Right lung (tissue), 5 donors: ENCODE data around the gene ATP9B. TPM values are rescaled to one million over a fixed set of nuclear protein-coding genes. Genes with fewer than 3 reads are reported as not detected.

Experiments used
- DNase-seq, 2 donors: peaks; one replicate each; pipeline ENCODE4 v3.0.0-alpha.2; 2013
- polyA plus RNA-seq, 5 donors: library from polyadenylated mRNA; unstranded; fragments of 120-200 nt; gene quantifications; one replicate each; pipeline versions ENCODE4 v1.2.1 to v1.2.3, GENCODE V29; 2013; ENCODE audit warnings: inconsistent platforms in 1 of 5, low replicate concordance in 1 of 5; ENCODE audit not compliant: insufficient read length in 5 of 5, insufficient read depth in 1 of 5

ATP9B gene
- polyA plus RNA-seq, 5 donors = 26.4 to 36.4 (median 34.5) TPM

GRCh38 chr18:79379931-79380815 lies 311.0 kb downstream of the ATP9B start:
- DNase-seq = no peak

GRCh38 chr18:79380816-79381806 lies 311.9 kb downstream of the ATP9B start:
- DNase-seq = no peak

GRCh38 chr18:79381811-79382311 lies 312.7 kb downstream of the ATP9B start:
- no peak for DNase-seq

GRCh38 chr18:79382681-79383387 lies 313.6 kb downstream of the ATP9B start:
- DNase-seq = no peak

GRCh38 chr18:79383388-79384056 lies 314.3 kb downstream of the ATP9B start:
- DNase-seq = no peak

- DNase-seq = no peak
Observed at GRCh38 chr18:79384151-79384807, 315.1 kb downstream of the ATP9B start.

GRCh38 chr18:79384834-79385233 lies 315.6 kb downstream of the ATP9B start:
- no peak for DNase-seq

GRCh38 chr18:79385326-79385707 lies 316.1 kb downstream of the ATP9B start:
- DNase-seq = no peak

GRCh38 chr18:79385708-79386341 lies 316.6 kb downstream of the ATP9B start:
- no peak for DNase-seq

GRCh38 chr18:79386547-79386946 lies 317.4 kb downstream of the ATP9B start:
- no peak for DNase-seq

GRCh38 chr18:79387214-79387613 lies 318.0 kb downstream of the ATP9B start:
- no peak for DNase-seq

GRCh38 chr18:79387615-79388014 lies 318.4 kb downstream of the ATP9B start:
- no peak for DNase-seq

GRCh38 chr18:79388043-79388442 lies 318.8 kb downstream of the ATP9B start:
- no peak for DNase-seq

- DNase-seq = no peak
Observed at GRCh38 chr18:79389689-79390088, 320.5 kb downstream of the ATP9B start.

- no peak for DNase-seq
Observed at GRCh38 chr18:79392226-79392625, 323.0 kb downstream of the ATP9B start.

- no peak for DNase-seq
Observed at GRCh38 chr18:79393181-79393634, 324.0 kb downstream of the ATP9B start.

- peak; percentile 95 for DNase-seq
Observed at GRCh38 chr18:79393635-79394533, 324.7 kb downstream of the ATP9B start.

GRCh38 chr18:79394534-79395307 lies 325.5 kb downstream of the ATP9B start:
- DNase-seq = no peak
